Neural progenitor cell (in vitro differentiated cells): ENCODE data around the gene PSMD5. TPM values are rescaled to one million over a fixed set of nuclear protein-coding genes. Genes with fewer than 3 reads are reported as not detected.

ENCODE experiments used
- DNase-seq: peaks from one replicate; pipeline ENCODE4 v3.0.0-alpha.2; 2016; ENCODE audit warnings: low spot score
- H2AFZ ChIP-seq: fragments of 200-600 bp; sonication (generic); replicated peaks from 2 replicates; pipeline ENCODE4 v1.6.1; 2016; ENCODE audit warnings: antibody characterized with exemption
- H3F3A ChIP-seq: fragments of 200-600 bp; sonication (generic); 2 replicates; pipeline ENCODE4 v1.6.1; 2016; ENCODE audit warnings: antibody characterized with exemption, low read depth
- H3K27ac ChIP-seq: fragments of 200-600 bp; sonication (generic); 2 replicates; pipeline ENCODE4 v1.5.1; 2016; ENCODE audit warnings: mild to moderate bottlenecking
- H3K27me3 ChIP-seq: fragments of 200-600 bp; sonication (generic); 2 replicates; pipeline ENCODE4 v1.6.1; 2016; ENCODE audit warnings: mild to moderate bottlenecking, moderate library complexity
- H3K36me3 ChIP-seq: fragments of 200-600 bp; sonication (generic); 2 replicates; pipeline ENCODE4 v1.5.1; 2016
- H3K4me1 ChIP-seq: fragments of 200-600 bp; sonication (generic); 2 replicates; pipeline ENCODE4 v1.6.1; 2016; ENCODE audit warnings: mixed run types
- H3K4me2 ChIP-seq: fragments of 200-600 bp; sonication (generic); 2 replicates; pipeline ENCODE4 v1.6.1; 2016
- H3K4me3 ChIP-seq: fragments of 200-600 bp; sonication (generic); 2 replicates; pipeline ENCODE4 v1.5.1; 2016
- H3K79me2 ChIP-seq: fragments of 200-600 bp; sonication (generic); 2 replicates; pipeline ENCODE4 v1.6.1; 2016; ENCODE audit warnings: low read depth
- H3K9ac ChIP-seq: fragments of 200-600 bp; sonication (generic); 2 replicates; pipeline ENCODE4 v1.6.1; 2016
- H3K9me3 ChIP-seq: fragments of 200-600 bp; sonication (generic); 2 replicates; pipeline ENCODE4 v1.5.1; 2016; ENCODE audit warnings: low read depth
- H4K20me1 ChIP-seq: fragments of 200-600 bp; sonication (generic); 2 replicates; pipeline ENCODE4 v1.6.1; 2016; ENCODE audit warnings: low read depth
- H3K27ac Mint-ChIP-seq: 3 replicates; pipeline ENCODE4 v1.8.0; 2021; ENCODE audit warnings: mixed read lengths
- H3K27me3 Mint-ChIP-seq: 2 replicates; pipeline ENCODE4 v1.8.0; 2022; ENCODE audit warnings: low read depth, mild to moderate bottlenecking, inconsistent platforms, moderate library complexity, mixed read lengths; ENCODE audit not compliant: insufficient read depth
- H3K36me3 Mint-ChIP-seq: 3 replicates; pipeline ENCODE4 v1.8.0; 2021; ENCODE audit warnings: mixed read lengths
- H3K4me1 Mint-ChIP-seq: 3 replicates; pipeline ENCODE4 v1.8.0; 2021; ENCODE audit warnings: mixed read lengths
- H3K4me3 Mint-ChIP-seq: 3 replicates; pipeline ENCODE4 v1.8.0; 2021; ENCODE audit warnings: mild to moderate bottlenecking, moderate library complexity, mixed read lengths
- H3K9me3 Mint-ChIP-seq: 3 replicates; pipeline ENCODE4 v1.8.0; 2020; ENCODE audit warnings: mixed read lengths
- EZH2 ChIP-seq: fragments of 200-600 bp; sonication (generic); IDR thresholded peaks from 2 replicates; pipeline ENCODE4 v1.6.1; 2017; ENCODE audit warnings: antibody characterized with exemption, mild to moderate bottlenecking, moderate library complexity
- EZH2phosphoT487 ChIP-seq: fragments of 200-600 bp; sonication (generic); IDR thresholded peaks from 2 replicates; pipeline ENCODE4 v1.6.1; 2017; ENCODE audit warnings: antibody characterized with exemption
- total RNA-seq: library from RNA; depleted of rRNA; stranded (reverse); fragments of >200 nt; gene quantifications from 2 replicates; pipeline ENCODE4 v1.2.3, GENCODE V29; 2015; ENCODE audit warnings: low replicate concordance
- TF ChIP-seq, protein P1 (sequence below): fragments of 200-600 bp; sonication (generic); IDR thresholded peaks from 2 replicates; pipeline ENCODE4 v1.5.1; 2017; ENCODE audit warnings: antibody characterized with exemption, mild to moderate bottlenecking

Gene PSMD5
- total RNA-seq, 1 donor from 2014 or later, result 8.7 TPM

- H3K36me3 Mint-ChIP-seq, result peaks cover 14% of the 10 kb centered on the region
- H3K4me1 Mint-ChIP-seq, result no peaks in the 10 kb centered on the region
- H3K4me3 Mint-ChIP-seq, result no peak overlapping the region
- H2AFZ ChIP-seq, result no peak overlapping the region
- H4K20me1 ChIP-seq, result no peaks in the 10 kb centered on the region
- H3K9me3 ChIP-seq, result no peaks in the 10 kb centered on the region
- H3K9ac ChIP-seq, result no peak overlapping the region
- H3K36me3 ChIP-seq, result no peaks in the 10 kb centered on the region
- no peaks in the 10 kb centered on the region for H3K79me2 ChIP-seq
- H3K27ac Mint-ChIP-seq, result no peak overlapping the region
- H3K27me3 ChIP-seq, result no peaks in the 10 kb centered on the region
- no peaks in the 10 kb centered on the region for H3F3A ChIP-seq
- H3K27me3 Mint-ChIP-seq, result no peaks in the 10 kb centered on the region
- no peaks in the 10 kb centered on the region for H3K9me3 Mint-ChIP-seq
- H3K4me2 ChIP-seq, result no peak overlapping the region
- no peak overlapping the region for H3K27ac ChIP-seq
- DNase-seq, result no peak
- TF ChIP-seq, protein P1, sequence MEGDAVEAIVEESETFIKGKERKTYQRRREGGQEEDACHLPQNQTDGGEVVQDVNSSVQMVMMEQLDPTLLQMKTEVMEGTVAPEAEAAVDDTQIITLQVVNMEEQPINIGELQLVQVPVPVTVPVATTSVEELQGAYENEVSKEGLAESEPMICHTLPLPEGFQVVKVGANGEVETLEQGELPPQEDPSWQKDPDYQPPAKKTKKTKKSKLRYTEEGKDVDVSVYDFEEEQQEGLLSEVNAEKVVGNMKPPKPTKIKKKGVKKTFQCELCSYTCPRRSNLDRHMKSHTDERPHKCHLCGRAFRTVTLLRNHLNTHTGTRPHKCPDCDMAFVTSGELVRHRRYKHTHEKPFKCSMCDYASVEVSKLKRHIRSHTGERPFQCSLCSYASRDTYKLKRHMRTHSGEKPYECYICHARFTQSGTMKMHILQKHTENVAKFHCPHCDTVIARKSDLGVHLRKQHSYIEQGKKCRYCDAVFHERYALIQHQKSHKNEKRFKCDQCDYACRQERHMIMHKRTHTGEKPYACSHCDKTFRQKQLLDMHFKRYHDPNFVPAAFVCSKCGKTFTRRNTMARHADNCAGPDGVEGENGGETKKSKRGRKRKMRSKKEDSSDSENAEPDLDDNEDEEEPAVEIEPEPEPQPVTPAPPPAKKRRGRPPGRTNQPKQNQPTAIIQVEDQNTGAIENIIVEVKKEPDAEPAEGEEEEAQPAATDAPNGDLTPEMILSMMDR, result no peak
- TF ChIP-seq EZH2, result no peak
- no peak for TF ChIP-seq EZH2phosphoT487
- no peak overlapping the region for H3K4me3 ChIP-seq
- no peaks in the 10 kb centered on the region for H3K4me1 ChIP-seq
Observed at GRCh38 chr9:120830865-120831264, 11.9 kb downstream of the PSMD5 start.

GRCh38 chr9:120830151-120830550 lies 12.6 kb downstream of the PSMD5 start:
- no peak overlapping the region for H3K4me2 ChIP-seq
- H3K4me1 ChIP-seq, result no peaks in the 10 kb centered on the region
- H4K20me1 ChIP-seq, result no peaks in the 10 kb centered on the region
- H3F3A ChIP-seq, result no peaks in the 10 kb centered on the region
- DNase-seq, result no peak
- H3K36me3 ChIP-seq, result no peaks in the 10 kb centered on the region
- Mint-ChIP-seq H3K4me1 (no peaks in the 10 kb centered on the region), H3K27me3 (no peaks in the 10 kb centered on the region), H3K9me3 (no peaks in the 10 kb centered on the region), H3K27ac (no peak overlapping the region), H3K4me3 (no peak overlapping the region), H3K36me3 (peaks cover 16% of the 10 kb centered on the region)
- H3K9me3 ChIP-seq, result no peaks in the 10 kb centered on the region
- no peaks in the 10 kb centered on the region for H3K27me3 ChIP-seq
- H3K79me2 ChIP-seq, result no peaks in the 10 kb centered on the region
- H2AFZ ChIP-seq, result no peak overlapping the region
- no peak overlapping the region for H3K9ac ChIP-seq
- no peak overlapping the region for H3K4me3 ChIP-seq
- no peak overlapping the region for H3K27ac ChIP-seq
- TF ChIP-seq EZH2 (no peak), EZH2phosphoT487 (no peak)
- TF ChIP-seq, protein P1, result no peak

DNA sequence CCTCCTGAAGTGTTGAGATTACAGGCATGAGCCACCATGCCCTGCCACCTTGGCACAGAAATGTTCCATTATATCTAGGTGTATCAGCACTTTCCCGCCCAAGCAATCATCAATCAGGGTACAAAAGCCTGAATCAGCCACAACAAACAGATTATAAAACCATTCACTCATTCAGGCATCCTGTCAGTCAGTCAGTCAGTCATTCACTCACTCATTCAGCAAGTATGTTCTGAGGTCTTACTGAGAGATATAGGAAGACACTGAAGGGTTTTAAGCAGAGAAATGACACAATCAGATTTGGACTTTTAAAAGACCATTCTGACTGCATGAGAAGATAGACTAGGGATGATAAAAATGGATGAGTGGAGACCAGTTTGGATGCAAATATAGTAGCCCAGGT lies 13.1 kb downstream of the PSMD5 start:
- no peaks in the 10 kb centered on the region for H3K79me2 ChIP-seq
- no peaks in the 10 kb centered on the region for H3F3A ChIP-seq
- no peak overlapping the region for H3K27ac ChIP-seq
- H3K4me3 Mint-ChIP-seq, result no peak overlapping the region
- no peak for DNase-seq
- no peaks in the 10 kb centered on the region for H3K4me1 Mint-ChIP-seq
- no peak overlapping the region for H3K9ac ChIP-seq
- no peak overlapping the region for H3K4me2 ChIP-seq
- no peaks in the 10 kb centered on the region for H3K27me3 Mint-ChIP-seq
- no peaks in the 10 kb centered on the region for H3K36me3 ChIP-seq
- TF ChIP-seq EZH2 (no peak), EZH2phosphoT487 (no peak)
- TF ChIP-seq, protein P1, result no peak
- no peaks in the 10 kb centered on the region for H3K9me3 ChIP-seq
- no peaks in the 10 kb centered on the region for H3K4me1 ChIP-seq
- no peak overlapping the region for H3K4me3 ChIP-seq
- no peaks in the 10 kb centered on the region for H3K27me3 ChIP-seq
- no peak overlapping the region for H3K27ac Mint-ChIP-seq
- peaks cover 3% of the 10 kb centered on the region for H3K9me3 Mint-ChIP-seq
- no peak overlapping the region for H2AFZ ChIP-seq
- peaks cover 20% of the 10 kb centered on the region for H3K36me3 Mint-ChIP-seq
- no peaks in the 10 kb centered on the region for H4K20me1 ChIP-seq
